ENCODE measurements around the gene THAP2. TPM values are rescaled to one million over a fixed set of nuclear protein-coding genes. Genes with fewer than 3 reads are reported as not detected.
A peak's percentile ranks its signal among the peaks of the same experiment; 100 is the strongest.
"Not testable (repeated sequence)": the region's sequence is repeated elsewhere in the genome, so short reads cannot be mapped to it uniquely, and the experiment has no call there.

Gene THAP2
- total RNA-seq, 1 donor from 2014 or later: 1.4 TPM

- DNase-seq (ENCODE audit: low spot score): not testable (repeated sequence)
- peak; percentile 26 for ATAC-seq
Measured at GRCh38 chr12:71702181-71702580, 38.1 kb downstream of the THAP2 start.

DNA sequence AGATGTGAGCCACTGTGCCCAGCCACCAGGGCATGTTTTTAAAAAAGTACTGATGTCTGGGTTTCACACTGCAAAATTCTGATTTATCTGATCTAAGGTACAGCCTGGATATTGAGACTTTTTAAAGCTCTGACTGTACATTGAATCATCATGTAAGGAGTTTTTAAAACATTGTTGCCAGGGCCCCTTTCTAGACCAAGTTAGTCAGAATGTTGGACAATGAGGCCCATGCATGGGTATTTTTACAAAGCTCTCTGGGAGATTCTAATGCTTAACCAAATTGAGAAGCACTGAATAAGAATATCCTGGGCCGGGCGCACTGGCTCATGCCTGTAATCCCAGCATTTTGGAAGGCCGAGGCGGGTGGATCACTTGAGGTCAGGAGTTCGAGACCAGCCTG lies 38.5 kb downstream of the THAP2 start:
- ATAC-seq (no peak), DNase-seq (ENCODE audit: low spot score) (no peak)

DNA sequence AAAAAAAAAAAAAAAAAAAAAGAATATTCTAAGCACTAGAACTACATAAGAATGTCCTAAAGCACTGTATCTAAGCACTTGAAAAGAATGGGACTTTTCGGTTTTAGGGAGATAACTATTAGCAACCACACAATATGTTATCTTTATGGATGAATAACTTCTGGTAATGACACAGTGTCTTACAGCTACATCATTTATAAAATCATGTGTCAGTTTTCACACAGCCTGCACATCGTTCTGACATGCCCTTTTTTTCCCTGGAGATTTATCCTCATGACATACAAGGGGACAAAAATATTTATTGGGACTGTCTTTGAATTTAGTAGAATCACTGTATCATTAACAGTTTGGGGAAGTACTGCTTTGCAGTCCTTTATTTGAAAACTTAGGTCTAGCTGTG lies 39.1 kb downstream of the THAP2 start:
- no peak for ATAC-seq

GRCh38 chr12:71704920-71705319 lies 40.8 kb downstream of the THAP2 start:
- no peak for DNase-seq (ENCODE audit: low spot score)
- no peak for ATAC-seq

More for the DNA sequence above, 39.1 kb downstream of the THAP2 start:
- no peak for DNase-seq (ENCODE audit: low spot score)

GRCh38 chr12:71708658-71709057 lies 44.6 kb downstream of the THAP2 start:
- ATAC-seq (no peak), DNase-seq (ENCODE audit: low spot score) (no peak)

DNA sequence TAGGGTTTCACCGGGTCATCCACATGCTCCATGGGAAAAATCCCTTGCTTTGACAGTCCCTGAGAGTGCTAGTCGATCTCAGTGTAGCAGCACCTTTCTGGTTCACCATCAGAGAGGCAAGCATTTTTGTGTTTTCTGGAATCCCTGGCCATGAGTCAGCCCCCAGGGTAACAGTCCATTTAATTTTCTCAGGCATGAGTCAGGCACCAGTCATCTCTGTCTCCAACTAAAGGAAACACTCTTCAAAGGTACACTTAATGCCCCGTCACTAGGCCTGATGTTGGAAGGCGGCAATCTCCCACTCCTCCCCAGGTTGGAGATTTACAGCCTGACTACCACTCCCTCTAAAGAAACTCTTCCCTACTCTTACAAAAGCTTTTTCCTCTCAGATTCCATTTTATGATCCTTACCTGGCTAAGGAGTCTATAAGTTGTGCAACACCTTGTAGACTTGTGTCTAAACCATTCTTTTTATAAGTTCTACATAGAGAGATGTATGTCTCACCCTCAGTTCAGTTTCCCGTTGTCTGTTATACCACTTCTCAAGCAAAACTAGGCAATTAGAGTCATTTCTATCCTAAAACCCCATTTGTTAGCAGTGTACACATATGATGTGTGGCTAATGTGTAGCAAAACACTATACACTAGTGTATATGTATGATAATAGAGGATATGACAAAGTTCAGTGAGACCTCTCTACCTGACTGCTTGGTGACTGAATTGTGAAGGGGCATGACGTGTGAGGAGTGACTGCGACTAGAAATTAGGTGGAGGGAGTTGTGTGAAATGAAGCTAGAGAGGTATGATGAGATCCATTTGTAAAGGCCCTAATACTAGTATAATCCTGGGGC lies 46.4 kb downstream of the THAP2 start:
- DNase-seq (ENCODE audit: low spot score) (no peak), ATAC-seq (no peak)

DNA sequence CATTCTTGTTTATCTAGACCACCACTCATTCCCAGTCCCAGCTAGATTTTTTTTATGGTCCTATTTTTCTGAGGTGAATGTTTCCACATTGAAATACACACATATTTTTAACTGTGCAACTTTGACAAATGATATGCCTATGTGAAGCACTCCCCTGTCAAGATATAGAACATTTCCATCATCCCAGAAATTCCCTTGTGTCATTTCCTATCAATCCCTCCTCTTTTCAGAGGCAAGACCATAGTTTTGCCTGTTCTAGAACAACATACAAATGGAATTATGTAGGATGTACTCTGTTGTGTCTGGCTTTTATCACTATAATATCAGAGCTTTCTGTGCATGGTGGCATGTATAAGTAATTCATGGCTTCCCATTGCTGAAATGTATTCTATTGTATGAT lies 54.5 kb downstream of the THAP2 start:
- ATAC-seq (no peak), DNase-seq (ENCODE audit: low spot score) (no peak)

DNA sequence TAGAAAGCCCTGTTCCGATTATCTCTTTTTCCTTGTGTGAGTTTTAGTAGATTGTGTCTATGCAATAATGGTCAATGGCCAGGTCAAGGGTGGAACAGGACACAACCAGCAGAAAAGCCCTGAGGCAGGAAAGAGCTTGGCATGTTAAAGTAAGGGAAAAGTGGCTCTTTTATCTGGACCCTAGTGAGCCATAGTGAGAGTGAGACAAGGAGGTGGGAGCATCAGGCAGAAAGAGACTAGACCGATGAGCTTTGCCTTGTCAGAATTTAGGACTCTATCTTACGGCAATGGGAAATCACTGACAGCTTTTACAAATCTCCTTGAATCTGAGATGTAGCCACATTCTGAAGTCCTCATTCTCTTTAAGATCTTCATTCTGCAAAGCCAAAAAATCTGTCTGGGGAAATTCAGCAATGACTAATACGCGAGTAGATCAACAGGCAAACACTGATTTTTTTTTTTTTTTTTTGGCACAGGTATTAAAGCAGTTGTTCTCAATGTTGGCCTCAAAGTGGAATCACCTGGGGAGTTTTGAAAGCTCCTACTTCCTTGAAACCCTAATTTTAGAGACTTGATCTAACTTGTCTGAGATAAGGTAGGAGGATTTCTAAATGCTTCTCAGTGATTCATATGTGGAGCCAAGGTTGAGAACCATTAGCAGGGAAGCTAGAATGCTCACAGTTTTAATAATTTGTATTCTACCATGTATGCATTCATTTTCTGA lies 55.7 kb downstream of the THAP2 start:
- ATAC-seq (no peak), DNase-seq (ENCODE audit: low spot score) (no peak)

DNA sequence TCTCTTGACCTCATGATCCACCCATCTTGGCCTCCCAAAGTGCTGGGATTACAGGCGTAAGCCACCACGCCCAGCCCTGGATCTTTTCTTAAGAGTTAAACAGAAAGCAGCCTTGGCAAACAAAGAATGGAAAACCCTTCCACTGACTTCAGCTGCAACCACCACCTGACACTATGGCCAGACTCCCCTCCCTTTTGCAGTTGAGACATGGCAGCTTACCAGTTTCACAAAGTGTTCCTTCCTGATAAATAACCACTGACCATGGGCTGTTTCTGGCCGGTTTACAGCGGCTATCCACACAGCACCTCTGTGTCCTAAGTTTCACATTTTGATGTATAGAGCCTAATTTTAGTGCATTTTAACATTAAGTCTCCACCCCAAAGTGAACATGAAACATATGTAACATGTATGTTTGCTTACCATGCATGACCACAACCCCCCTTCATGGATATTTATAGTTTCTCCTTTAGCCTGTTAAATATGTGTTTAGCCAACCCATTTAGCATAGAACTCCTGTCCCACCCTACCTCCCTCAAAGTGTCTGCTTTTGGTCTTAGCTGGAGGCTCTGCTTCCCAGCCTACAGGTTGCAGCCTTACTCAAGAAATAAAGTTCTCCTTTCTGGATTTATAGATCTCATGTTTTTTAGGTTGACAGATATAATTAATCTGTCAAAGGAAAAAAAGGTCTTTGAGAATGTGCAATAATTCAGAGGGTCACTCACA lies 57.8 kb downstream of the THAP2 start:
- ATAC-seq: no peak
- no peak for DNase-seq (ENCODE audit: low spot score)

DNA sequence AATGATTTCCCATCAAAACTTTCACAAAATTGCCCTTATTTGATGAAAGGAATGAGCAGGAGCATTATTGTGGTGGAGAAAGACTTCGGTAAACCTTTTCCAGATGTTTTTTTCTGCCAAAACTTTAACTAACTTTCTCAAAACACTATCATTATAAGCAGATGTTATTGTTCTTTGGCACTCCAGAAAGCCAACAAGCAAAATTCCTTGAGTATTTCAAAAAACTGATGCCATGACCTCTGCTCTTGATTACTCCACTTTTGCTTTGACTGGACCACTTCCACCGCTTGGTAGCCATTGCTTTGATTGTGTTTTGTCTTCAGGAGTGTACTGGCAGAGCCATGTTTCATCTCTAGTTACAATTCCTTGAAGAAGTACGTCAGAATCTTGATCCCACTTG lies 60.9 kb downstream of the THAP2 start:
- ATAC-seq: no peak
- DNase-seq (ENCODE audit: low spot score): no peak

DNA sequence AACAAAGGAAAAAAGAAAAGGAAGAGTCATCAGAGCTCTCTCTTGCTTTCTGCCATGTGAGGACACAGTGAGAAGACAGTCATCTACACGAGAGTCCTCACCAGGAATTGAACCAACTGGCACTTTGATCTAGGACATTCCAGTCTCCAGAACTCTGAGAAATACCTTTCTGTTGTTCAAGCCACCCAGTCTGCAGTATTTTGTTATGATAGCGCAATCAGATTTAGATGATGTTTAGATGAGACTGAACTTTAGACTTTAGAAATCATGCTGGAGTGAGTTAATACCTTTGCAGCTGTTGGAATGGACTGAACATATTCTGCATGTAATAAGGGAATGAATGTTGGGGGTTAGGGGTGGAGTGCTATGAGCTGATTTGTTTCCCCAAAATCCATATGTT lies 62.4 kb downstream of the THAP2 start:
- DNase-seq (ENCODE audit: low spot score) (no peak), ATAC-seq (peak; percentile 83)

DNA sequence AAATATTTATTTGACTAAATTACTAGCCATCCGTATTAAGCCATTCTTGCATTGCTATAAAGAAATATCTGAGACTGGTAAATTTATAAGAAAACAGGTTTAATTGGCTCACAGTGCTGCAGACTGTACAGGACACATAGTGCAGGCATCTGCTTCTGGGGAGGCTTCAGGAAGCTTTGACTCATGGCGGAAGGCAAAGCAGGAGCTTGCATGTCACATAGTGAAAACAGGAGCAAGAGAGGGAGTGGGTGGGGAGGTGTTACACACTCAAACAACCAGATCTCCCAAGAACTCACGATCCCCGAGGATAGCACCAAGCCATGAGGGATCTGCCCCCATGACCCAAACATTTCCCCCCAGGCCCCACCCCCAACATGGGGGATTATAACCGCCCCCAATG lies 63.9 kb downstream of the THAP2 start:
- ATAC-seq (no peak), DNase-seq (ENCODE audit: low spot score) (no peak)

Other genes starting within 250 kb of the THAP2 start
- 0.13 TPM for gene LGR5, start 224.5 kb upstream of the THAP2 start, total RNA-seq
- 13.4 TPM for gene ZFC3H1, start 453 bp upstream of the THAP2 start, total RNA-seq
- 21.5 TPM for gene TMEM19, start 21.8 kb downstream of the THAP2 start, total RNA-seq
- 29.2 TPM for gene RAB21, start 90.6 kb downstream of the THAP2 start, total RNA-seq
- 15.8 TPM for gene TBC1D15, start 175.5 kb downstream of the THAP2 start, total RNA-seq

Measured in left lobe of liver (tissue), 2 donors.